GM19023 (cell line): ENCODE results near the gene EML2.
"Not testable (repeated sequence)": the region's sequence is repeated elsewhere in the genome, so short reads cannot be mapped to it uniquely, and the experiment has no call there.

Experiments used
- ATAC-seq: cut with Tn5 transposase; IDR thresholded peaks from one replicate; pipeline ENCODE4 v1.9.1; 2021; ENCODE audit warnings: mild to moderate bottlenecking, moderate library complexity; ENCODE audit not compliant: unreplicated experiment

Gene EML2

GRCh38 chr19:45655073-45655472 lies 15.9 kb upstream of the EML2 start:
- no peak for ATAC-seq

- no peak for ATAC-seq
These were observed 14.4 kb upstream of the EML2 start for GRCh38 chr19:45653634-45654033.

- no peak for ATAC-seq
These were observed 11.5 kb upstream of the EML2 start for GRCh38 chr19:45650722-45651121.

- ATAC-seq, result no peak
These were observed 7.1 kb upstream of the EML2 start for GRCh38 chr19:45646345-45646698.

GRCh38 chr19:45645631-45646344 lies 6.6 kb upstream of the EML2 start:
- peak; percentile 31 for ATAC-seq

GRCh38 chr19:45645068-45645630 lies 6.0 kb upstream of the EML2 start:
- ATAC-seq, result no peak

- ATAC-seq, result no peak
These were observed 5.0 kb upstream of the EML2 start for GRCh38 chr19:45643927-45644771.

- no peak for ATAC-seq
These were observed 4.1 kb upstream of the EML2 start for GRCh38 chr19:45643024-45643926.

GRCh38 chr19:45641274-45642105 lies 2.3 kb upstream of the EML2 start:
- ATAC-seq, result peak; percentile 33

GRCh38 chr19:45640849-45641273 lies 1.7 kb upstream of the EML2 start:
- ATAC-seq, result no peak

- no peak for ATAC-seq
These were observed 1.1 kb downstream of the EML2 start for GRCh38 chr19:45637890-45638667.

- no peak for ATAC-seq
These were observed 2.3 kb downstream of the EML2 start for GRCh38 chr19:45636902-45637301.

GRCh38 chr19:45636275-45636674 lies 2.9 kb downstream of the EML2 start:
- no peak for ATAC-seq

GRCh38 chr19:45632468-45633196 lies 6.6 kb downstream of the EML2 start:
- no peak for ATAC-seq

GRCh38 chr19:45630463-45630862 lies 8.7 kb downstream of the EML2 start:
- ATAC-seq, result no peak

GRCh38 chr19:45629704-45630103 lies 9.5 kb downstream of the EML2 start:
- no peak for ATAC-seq

GRCh38 chr19:45628219-45628618 lies 11.0 kb downstream of the EML2 start:
- not testable (repeated sequence) for ATAC-seq

GRCh38 chr19:45623984-45624383 lies 15.2 kb downstream of the EML2 start:
- no peak for ATAC-seq
